HG02763 (cell line): ENCODE results near the gene CHID1.

ENCODE experiments used
- ATAC-seq: cut with Tn5 transposase; IDR thresholded peaks from one replicate; pipeline ENCODE4 v1.9.1; 2021; ENCODE audit warnings: mild to moderate bottlenecking, moderate library complexity; ENCODE audit not compliant: unreplicated experiment

The CHID1 gene

GRCh38 chr11:826227-826621 is 84.4 kb downstream of the CHID1 start:
- no peak for ATAC-seq

DNA sequence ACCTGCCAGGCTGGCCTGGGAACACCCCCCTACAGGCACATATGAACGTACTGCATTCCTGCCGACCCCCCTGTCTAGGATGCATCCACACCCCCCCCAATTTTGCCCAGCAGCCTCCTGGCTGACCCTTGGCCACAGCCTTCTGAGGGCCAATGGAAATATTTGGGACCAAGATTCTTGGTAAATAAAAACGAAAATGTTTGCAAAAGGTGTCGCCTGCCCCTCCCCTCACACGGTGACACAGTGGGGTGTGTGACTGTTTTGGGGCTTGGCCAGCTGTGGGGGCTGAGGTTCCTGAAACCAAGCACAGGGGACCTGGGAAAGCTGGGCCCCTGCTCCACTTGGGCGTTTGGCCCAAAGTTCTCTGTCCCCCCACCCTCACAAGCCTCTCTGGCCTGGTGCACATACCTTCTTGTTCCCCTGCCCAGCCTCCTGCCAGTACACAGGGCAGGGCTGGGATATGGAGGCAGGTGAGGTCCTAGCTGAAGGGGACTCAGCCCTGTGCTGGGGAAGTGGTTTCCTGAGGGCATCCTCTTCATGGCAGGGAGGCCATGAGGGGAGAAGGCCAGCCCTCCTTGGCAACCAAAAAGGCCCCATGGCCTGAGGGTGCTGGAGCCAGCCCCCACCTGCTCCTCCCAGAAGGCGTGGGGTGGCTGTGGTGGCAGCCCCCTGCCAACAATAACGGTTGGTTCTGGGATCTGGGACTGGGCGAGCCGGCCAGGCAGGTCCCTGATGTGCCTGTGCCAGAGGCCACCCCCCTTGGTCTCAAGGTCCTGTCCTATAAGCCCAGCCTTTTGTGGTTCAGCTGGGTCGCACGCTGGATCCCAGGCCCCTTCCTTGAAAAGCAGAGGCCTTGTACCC is 85.0 kb downstream of the CHID1 start:
- no peak for ATAC-seq

- no peak for ATAC-seq
Measured at GRCh38 chr11:824942-825341, 85.7 kb downstream of the CHID1 start.

DNA sequence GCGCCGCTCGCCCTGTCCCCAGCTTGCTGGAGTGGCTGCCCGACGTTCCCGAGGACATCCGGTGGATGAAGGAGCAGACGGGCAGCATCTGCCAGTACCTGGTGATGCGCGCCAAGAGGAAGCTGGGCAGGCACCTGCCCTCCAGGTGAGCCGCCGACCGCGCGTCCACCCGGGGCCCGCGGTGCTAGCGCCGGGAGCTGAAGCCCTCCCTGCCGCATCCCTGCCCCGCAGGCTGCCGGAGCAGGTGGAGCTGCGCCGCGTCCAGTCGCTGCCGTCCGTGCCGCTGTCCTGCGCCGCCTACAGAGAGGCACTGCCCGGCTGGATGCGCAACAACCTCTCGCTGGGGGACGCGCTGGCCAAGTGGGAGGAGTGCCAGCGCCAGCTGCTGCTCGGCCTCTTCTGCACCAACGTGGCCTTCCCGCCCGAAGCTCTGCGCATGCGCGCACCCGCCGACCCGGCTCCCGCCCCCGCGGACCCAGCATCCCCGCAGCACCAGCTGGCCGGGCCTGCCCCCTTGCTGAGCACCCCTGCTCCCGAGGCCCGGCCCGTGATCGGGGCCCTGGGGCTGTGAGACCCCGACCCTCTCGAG is 86.2 kb downstream of the CHID1 start:
- ATAC-seq = no peak

DNA sequence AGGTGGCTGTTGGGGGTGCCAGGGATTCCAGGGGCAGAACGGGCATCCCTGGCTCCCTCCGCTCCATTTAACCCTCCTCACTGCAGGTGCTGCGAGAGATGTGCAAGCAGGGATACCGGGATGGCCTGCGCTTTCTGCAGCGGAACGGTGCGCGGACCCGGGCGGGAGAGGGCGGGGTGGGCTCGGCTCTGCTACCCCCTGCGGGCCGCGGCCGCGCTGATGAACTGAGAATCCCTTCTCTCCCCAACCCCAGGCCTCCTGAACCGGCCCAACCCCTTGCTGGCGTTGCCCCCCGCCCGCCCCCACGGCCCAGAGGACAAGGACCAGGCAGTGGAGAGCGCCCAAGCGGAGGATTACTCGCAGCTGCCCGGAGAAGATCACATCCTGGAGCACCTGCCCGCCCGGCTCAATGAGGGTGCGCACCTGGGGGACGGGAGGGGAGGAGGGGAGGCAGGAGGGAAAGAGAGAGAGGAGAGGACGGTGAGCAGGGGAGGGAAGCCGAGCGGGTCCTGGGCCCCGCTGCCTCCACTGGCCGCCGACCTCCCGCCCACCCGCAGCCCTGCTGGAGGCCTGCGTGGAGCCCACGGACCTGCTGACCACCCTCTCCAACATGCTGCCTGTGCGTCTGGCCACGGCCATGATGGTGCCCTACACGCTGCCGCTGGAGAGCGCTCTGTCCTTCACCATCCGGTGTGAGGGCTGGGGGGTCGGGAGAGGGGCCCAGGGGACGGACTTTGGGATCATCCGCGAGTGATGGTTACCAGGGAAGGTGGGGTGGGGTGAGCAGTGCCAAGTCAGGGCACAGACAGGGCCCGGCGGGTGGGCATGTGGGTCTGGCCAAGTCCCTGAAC is 86.9 kb downstream of the CHID1 start:
- no peak for ATAC-seq

GRCh38 chr11:821512-822371 is 88.9 kb downstream of the CHID1 start:
- no peak for ATAC-seq

DNA sequence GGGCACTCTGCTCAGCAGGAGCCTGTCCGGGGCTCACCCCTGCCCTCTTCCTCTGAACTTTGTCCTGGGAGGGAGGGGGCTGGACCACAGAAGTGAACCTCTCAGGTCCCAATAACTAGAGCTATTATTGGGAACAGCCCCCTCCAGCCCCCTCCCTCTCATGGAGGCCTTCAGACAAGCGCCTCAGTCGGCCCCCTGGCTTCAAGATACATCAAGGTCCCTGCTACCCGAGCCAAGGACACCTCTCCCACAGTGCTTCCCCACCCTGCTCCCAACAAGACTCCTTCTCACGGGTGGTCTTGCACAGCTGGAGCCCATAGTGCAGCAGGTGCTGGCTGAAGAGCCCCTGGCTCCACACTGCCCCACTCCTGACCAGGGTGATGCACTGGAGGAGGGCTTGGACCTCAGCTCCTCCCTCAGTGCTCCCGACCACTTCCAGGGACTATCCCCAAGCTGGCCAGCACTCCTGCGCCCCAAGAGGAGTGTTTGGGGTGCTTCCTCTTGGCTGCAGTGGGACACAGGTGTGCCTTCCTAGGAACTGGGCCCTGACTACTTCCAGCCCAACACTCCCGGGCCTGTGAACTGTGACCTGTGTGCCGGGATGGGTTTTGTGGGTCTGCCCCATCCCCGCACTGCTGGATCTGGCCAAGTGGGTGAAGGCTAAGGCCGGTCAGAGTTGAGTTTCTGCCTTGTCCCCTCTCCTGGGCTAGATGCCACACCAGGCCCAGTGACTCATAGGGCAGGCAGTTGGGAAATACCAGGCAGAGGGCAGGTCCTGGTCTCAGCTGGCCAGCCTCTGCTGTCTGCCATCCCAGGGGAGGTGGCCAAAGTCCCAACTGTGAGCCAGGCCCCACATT is 89.7 kb downstream of the CHID1 start:
- ATAC-seq = no peak

GRCh38 chr11:819943-820649 is 90.5 kb downstream of the CHID1 start:
- peak; percentile 52 for ATAC-seq

DNA sequence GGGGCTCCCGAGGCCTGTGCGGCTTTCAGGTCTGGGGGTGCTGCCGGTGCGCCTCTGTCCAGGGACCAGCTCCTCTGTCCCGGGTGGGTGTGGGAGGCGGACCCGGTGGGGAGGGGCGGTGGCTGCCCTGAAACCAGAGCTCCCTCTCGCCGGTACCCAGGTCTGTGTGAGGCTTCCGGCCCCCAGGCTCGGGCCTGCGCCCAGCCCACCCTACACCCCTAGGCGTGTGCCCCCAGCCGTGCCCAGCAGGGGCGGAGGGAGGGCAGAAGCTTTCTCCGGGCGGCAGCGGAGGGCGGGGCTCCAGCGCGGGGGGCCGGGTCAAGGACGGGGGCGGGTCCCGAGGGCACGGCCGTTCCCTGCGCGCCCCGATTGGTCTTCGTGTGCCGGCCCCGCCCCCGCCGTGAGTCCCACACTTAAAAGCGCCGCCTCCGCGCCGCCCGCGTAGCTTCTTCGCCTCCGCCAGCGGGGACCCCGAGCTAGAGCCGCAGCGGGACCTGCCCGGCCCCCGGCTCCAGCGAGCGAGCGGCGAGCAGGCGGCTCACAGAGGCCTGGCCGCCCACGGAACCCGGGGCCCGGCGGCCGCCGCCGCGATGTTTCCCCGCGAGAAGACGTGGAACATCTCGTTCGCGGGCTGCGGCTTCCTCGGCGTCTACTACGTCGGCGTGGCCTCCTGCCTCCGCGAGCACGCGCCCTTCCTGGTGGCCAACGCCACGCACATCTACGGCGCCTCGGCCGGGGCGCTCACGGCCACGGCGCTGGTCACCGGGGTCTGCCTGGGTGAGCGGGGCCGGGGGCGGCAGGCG is 91.3 kb downstream of the CHID1 start:
- peak; percentile 63 for ATAC-seq

DNA sequence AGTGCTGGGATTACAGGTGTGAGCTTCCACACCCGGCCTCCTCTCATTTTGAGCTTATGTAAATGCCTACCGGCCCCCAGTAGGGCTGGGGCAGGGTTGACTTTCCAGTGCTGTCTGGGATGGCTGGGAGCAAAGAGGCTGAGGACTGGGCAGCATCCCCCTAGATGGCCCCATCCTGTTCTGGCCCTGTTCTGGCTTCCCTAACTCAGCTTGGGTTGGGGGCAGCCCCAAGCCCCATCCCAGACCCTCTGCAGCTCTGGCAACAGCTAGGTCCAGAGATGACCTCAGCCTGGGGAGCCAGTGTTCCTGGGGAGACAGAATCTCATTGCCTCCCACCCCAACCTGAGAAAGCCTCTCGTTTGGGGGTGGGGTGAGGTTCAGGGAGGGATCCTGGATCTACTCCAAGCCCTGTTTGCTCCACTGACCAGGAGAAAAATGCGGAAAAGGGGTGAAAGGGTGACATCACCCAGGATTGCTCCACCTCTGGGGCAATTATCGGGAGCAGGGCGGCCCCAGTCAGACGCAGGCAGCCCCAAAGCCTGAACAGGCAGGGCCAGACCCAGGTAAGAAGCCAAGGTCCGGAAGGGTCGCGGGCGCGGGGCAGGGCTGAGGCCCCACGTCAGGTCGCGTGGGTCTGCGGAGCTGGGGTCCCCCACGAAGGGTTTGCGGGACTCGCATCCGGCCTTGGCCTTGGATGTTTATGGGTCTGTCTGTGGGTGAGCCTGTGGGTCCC is 92.0 kb downstream of the CHID1 start, which contains the start of gene PNPLA2:
Gene PNPLA2, plus strand, starts transcription at position 519 of the 733 bp plus-strand sequence. CDS start 805 bp downstream, outside the sequence.
- ATAC-seq = no peak
